Skeletal muscle tissue (tissue), 4 donors: ENCODE data around the gene GFOD1. TPM values are rescaled to one million over a fixed set of nuclear protein-coding genes. Genes with fewer than 3 reads are reported as not detected.

Source experiments
- H3K27ac ChIP-seq: one replicate; pipeline ENCODE4 v1.7.0; 2013; ENCODE audit warnings: mild to moderate bottlenecking, low read depth, low read length, inconsistent platforms
- H3K27me3 ChIP-seq, 3 donors: one replicate each; pipeline ENCODE4 v1.7.0; 2013; ENCODE audit warnings: low read length in 3 of 3; ENCODE audit not compliant: control insufficient read depth in 3 of 3, insufficient read depth in 3 of 3
- H3K36me3 ChIP-seq, 3 donors: one replicate each; pipeline ENCODE4 v1.7.0; 2013; ENCODE audit warnings: low read length in 3 of 3; ENCODE audit not compliant: control insufficient read depth in 3 of 3, insufficient read depth in 3 of 3
- H3K4me1 ChIP-seq, 3 donors: one replicate each; pipeline ENCODE4 v1.7.0; 2013; ENCODE audit warnings: low read length in 3 of 3, mild to moderate bottlenecking in 3 of 3; ENCODE audit not compliant: control insufficient read depth in 3 of 3, insufficient read depth in 3 of 3
- H3K4me3 ChIP-seq, 3 donors: one replicate each; pipeline ENCODE4 v1.7.0; 2013; ENCODE audit warnings: low read length in 3 of 3
- H3K9ac ChIP-seq, 3 donors: one replicate each; pipeline ENCODE4 v1.7.0; 2013; ENCODE audit warnings: low read length in 3 of 3, mild to moderate bottlenecking in 3 of 3, moderate library complexity in 2 of 3, low read depth in 1 of 3
- H3K9me3 ChIP-seq, 3 donors: one replicate each; pipeline ENCODE4 v1.7.0; 2013; ENCODE audit warnings: low read length in 3 of 3; ENCODE audit not compliant: control insufficient read depth in 3 of 3
- total RNA-seq: library from RNA; depleted of rRNA; stranded (reverse); fragments of >200 nt; gene quantifications from one replicate; pipeline ENCODE4 v1.2.3, GENCODE V29; 2014
- donor health status: Osteomylitis.

GFOD1 gene
- total RNA-seq, 1 donor from 2014 or later, result 6.3 TPM

DNA sequence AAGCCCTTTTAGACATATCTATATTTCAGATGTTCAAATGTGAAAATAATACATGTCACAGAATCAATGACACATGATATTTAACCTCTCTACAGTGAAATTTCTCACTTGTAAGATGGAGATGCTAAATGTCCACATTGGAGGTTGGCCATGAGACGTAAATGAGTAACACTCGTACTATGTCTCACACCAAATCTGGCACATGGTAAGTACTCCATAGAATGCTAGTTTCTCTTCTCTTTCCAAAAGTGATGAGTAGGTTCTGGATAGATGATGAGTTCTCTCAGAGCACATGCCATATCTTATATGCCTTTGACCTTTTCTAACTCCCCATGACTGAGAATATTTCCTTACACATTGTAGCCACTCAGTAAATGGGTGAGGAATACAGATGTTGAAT lies 17.7 kb downstream of the GFOD1 start:
- Histone ChIP-seq H3K36me3 (peaks cover 0 to 6% (median 0%) of the 10 kb centered on the region in 3 donors), H3K9me3 (no peaks in the 10 kb centered on the region), H3K27ac (no peak overlapping the region), H3K4me1 (peaks cover 5 to 34% (median 22%) of the 10 kb centered on the region in 3 donors), H3K4me3 (no peak overlapping the region), H3K9ac (no peak overlapping the region), H3K27me3 (no peaks in the 10 kb centered on the region)

DNA sequence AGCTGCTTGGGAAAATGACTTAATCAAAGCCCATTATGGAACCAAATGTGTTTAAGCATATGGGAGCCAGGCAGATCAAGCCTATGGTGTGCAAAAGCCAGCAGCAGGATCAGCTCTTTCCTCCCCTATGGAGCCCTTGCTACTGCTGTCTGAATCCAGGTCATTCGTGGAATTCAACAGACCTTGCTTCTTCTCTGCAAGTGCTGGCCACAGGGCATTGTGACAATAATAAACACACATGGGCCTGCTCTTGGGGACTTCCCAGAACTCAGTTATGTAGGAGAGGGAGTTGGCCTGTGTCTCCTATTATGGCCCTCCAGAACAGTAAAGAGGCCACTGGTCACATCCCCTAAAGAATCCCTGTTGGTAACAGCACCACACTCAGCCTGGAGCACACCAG lies 18.6 kb downstream of the GFOD1 start:
- Histone ChIP-seq H3K27me3 (no peaks in the 10 kb centered on the region), H3K9ac (no peak overlapping the region), H3K27ac (no peak overlapping the region), H3K9me3 (no peaks in the 10 kb centered on the region), H3K4me3 (no peak overlapping the region), H3K4me1 (peaks cover 5 to 34% (median 20%) of the 10 kb centered on the region in 3 donors), H3K36me3 (peaks cover 0 to 6% (median 0%) of the 10 kb centered on the region in 3 donors)

DNA sequence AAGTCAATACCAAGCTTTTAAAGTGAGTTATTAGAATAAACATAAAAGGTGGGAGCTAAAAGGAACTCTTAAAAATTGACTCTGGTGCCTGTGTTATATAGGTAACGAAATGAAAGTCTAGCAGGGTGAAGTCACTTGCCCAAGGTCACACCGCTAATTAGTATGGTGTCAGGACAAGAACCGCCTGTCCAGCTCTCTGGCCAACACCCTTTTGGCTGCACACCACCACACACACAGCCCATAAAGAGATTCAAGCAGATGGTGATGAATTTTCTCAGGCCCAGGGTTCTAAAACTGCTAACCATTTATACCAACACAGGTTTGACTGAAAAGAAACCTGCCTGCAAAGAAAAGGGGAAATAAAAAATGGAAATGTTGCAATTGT lies 20.2 kb downstream of the GFOD1 start:
- Histone ChIP-seq H3K27ac (no peak overlapping the region), H3K9me3 (no peaks in the 10 kb centered on the region)

DNA sequence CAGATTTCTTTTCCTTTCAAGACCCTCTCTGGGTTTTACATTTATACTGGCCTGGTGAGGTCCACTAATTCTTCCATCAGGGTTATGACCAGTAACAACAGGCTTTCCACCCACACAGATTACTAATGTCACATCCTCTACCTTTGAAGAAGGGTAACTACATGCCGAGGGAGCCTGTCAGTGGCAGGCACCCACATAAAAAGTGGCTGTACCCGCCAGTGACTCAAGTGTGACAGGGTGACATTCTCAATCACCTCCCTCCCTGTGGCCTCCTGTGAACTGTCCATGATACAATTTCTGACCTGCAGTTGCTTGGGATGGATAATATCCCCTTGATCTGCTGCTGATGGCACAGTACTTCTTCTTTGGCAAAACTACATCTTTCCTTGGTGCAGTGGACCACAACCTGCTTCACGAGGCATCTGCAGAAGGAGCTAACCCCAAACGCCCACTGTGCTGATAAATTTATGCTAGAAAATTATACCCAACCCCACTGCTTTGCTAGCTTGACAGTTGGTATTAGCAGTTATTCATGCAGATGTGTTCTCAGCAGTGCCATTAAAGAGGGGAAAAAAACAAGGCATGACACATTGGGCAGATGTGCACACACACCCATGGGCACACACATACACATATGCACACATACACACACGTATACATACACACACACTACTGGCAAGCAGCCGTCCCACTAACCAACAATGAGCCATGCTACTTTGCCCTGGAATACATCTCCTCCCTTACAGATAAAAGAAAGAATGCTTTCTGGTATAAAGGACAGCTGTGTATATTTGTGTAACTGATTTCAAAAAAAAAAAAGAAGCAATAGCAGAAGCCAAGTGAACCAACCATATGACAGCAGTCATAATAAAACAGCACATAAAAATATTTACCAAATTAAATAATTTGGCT lies 20.8 kb downstream of the GFOD1 start:
- Histone ChIP-seq H3K9ac (peak overlapping the region in 2 of 3 donors; percentile 5 to 40), H3K4me1 (peaks cover 2 to 32% (median 25%) of the 10 kb centered on the region in 3 donors), H3K36me3 (peaks cover 0 to 2% (median 0%) of the 10 kb centered on the region in 3 donors), H3K27me3 (no peaks in the 10 kb centered on the region), H3K4me3 (peak overlapping the region in 2 of 3 donors; percentile 4 to 46), H3K9me3 (no peaks in the 10 kb centered on the region), H3K27ac (no peak overlapping the region)

More for the DNA sequence above, 20.2 kb downstream of the GFOD1 start:
- H3K9ac ChIP-seq, result peak overlapping the region in 2 of 3 donors; percentile 5 to 40
- H3K27me3 ChIP-seq, result no peaks in the 10 kb centered on the region
- peaks cover 2 to 27% (median 25%) of the 10 kb centered on the region in 3 donors for H3K4me1 ChIP-seq
- H3K36me3 ChIP-seq, result peaks cover 0 to 2% (median 0%) of the 10 kb centered on the region in 3 donors
- peak overlapping the region in 2 of 3 donors; percentile 4 to 46 for H3K4me3 ChIP-seq

DNA sequence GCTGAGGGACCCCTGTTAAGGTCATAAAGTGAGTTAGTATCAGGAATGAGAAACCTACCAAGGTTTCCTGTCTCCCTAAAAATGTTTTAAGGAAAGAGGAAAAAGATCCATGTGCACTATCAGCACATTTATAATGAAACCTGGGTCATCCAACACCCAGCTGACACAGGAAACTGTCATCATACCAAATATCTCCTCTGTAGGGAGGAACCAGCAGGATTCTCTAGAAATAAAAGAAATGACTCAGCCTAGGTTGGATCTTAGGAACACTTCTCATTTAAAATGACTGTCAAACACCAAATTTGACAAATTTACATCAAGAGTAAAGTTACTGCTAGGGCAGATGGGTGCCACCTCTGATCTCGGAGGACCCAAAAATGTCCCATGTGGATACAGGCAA lies 21.7 kb downstream of the GFOD1 start:
- peaks cover 0 to 2% (median 0%) of the 10 kb centered on the region in 3 donors for H3K36me3 ChIP-seq
- H3K27ac ChIP-seq, result no peak overlapping the region
- H3K27me3 ChIP-seq, result no peaks in the 10 kb centered on the region
- peaks cover 2 to 25% (median 22%) of the 10 kb centered on the region in 3 donors for H3K4me1 ChIP-seq
- no peak overlapping the region for H3K9ac ChIP-seq
- no peak overlapping the region for H3K4me3 ChIP-seq
- H3K9me3 ChIP-seq, result no peaks in the 10 kb centered on the region

DNA sequence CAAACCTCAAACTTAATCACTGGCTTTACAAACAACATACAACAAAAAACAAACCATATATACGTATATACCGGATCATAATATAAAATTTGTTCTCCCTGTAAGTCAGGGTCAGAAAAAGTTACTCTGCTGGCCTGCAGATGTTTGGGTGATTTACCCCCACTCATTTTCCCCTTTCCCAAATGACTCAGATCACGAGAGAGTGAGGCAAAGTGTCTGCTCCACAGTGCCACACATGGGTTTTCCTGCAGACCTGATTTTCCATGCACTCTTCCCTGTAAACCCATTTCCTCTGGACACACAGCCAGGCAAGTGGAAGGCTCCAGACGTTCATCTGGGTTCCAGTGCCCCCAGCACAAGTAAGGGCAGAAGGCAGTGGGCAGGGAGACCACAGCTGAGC lies 23.5 kb downstream of the GFOD1 start:
- Histone ChIP-seq H3K4me1 (peaks cover 2 to 16% (median 15%) of the 10 kb centered on the region in 3 donors), H3K36me3 (peaks cover 0 to 2% (median 0%) of the 10 kb centered on the region in 3 donors), H3K9ac (no peak overlapping the region), H3K9me3 (no peaks in the 10 kb centered on the region), H3K27me3 (no peaks in the 10 kb centered on the region), H3K27ac (no peak overlapping the region), H3K4me3 (no peak overlapping the region)

DNA sequence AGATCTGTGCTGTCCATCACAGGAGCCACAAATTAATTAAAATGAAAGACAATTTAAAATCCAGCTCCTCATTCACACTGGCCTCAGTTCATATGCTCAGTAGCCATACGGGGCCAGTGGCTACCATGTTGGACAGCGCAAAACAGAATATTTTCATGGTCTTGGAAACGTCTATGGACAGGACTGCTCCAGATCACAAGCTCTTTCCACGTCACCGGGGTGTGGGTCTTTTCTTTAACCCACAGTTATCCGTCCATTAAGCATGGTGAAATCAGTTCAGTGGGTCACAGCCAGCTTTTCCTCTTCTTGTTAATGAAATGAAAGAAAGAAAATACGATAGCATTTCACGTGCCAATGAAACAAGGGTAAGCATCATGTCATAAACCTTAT lies 24.1 kb downstream of the GFOD1 start:
- Histone ChIP-seq H3K4me1 (peaks cover 2 to 16% (median 12%) of the 10 kb centered on the region in 3 donors), H3K9ac (no peak overlapping the region), H3K27me3 (no peaks in the 10 kb centered on the region), H3K27ac (no peak overlapping the region), H3K9me3 (no peaks in the 10 kb centered on the region), H3K4me3 (no peak overlapping the region), H3K36me3 (no peaks in the 10 kb centered on the region)

DNA sequence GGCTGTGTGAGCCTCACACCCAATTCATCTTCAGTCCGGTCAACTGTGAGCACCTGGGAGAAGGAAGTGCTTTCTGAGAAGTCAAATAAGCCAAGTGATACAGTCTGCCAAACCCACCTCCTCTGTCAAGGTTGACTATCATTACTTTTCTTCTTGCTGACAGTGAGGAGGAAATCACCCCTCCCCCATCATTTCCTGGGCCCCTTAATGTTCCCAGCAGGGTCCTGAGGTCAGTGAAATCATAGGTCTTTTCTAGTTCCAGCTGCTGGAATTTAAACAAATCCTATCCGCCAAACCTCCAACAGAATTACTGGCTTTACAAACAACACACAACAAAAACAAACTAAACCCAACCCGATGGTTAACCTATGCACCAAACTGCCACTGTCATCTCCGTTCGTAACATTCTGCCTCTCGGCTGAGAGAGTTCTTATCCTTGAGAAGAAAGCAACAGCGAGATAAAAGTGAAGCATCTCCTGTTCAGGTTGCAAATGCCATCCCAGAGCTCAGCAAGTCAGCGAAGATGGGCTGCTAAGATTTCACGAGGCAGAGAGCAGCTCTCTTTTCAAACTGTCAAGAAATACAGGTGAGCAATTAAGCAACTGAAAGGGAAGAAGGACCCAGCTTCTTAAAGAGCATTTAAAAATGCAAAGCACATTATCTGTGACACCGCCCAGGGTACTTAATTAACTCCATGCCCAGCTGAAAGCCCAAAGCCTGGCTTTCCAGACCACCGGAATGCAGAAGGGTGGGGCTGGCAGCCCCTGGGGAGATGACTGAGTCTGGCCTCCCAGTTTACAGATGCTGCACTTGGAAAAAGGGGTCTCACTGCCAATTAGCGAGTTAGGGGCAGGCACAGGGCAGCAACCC lies 24.7 kb downstream of the GFOD1 start:
- no peaks in the 10 kb centered on the region for H3K9me3 ChIP-seq
- no peak overlapping the region for H3K27ac ChIP-seq
- H3K9ac ChIP-seq, result no peak overlapping the region
- peaks cover 2 to 19% (median 14%) of the 10 kb centered on the region in 3 donors for H3K4me1 ChIP-seq
- no peaks in the 10 kb centered on the region for H3K36me3 ChIP-seq
- H3K27me3 ChIP-seq, result no peaks in the 10 kb centered on the region
- no peak overlapping the region for H3K4me3 ChIP-seq

DNA sequence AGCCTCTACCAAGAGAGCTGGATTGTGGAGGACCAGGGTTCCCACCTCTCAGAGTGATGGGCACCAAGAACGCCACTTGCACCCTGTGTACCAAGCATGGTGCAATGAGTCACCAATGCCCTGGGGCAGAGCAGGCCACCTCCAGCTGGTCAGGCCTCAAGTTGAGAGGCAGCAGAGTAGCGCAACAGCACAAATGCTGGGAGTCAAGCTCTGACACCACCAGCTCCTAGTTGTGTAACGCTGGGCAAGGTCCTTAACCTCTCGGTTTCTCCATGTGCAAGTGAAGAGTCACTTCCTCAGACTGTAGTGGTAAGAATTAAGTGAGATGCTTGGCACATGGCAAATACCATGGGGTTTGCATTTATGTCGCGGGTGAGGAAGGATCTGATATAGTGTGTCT lies 25.6 kb downstream of the GFOD1 start:
- Histone ChIP-seq H3K27ac (no peak overlapping the region), H3K36me3 (no peaks in the 10 kb centered on the region), H3K9ac (no peak overlapping the region), H3K4me1 (peaks cover 7 to 22% (median 20%) of the 10 kb centered on the region in 3 donors), H3K27me3 (no peaks in the 10 kb centered on the region), H3K9me3 (no peaks in the 10 kb centered on the region), H3K4me3 (no peak overlapping the region)
